ENCODE results near the gene HDC.

DNA sequence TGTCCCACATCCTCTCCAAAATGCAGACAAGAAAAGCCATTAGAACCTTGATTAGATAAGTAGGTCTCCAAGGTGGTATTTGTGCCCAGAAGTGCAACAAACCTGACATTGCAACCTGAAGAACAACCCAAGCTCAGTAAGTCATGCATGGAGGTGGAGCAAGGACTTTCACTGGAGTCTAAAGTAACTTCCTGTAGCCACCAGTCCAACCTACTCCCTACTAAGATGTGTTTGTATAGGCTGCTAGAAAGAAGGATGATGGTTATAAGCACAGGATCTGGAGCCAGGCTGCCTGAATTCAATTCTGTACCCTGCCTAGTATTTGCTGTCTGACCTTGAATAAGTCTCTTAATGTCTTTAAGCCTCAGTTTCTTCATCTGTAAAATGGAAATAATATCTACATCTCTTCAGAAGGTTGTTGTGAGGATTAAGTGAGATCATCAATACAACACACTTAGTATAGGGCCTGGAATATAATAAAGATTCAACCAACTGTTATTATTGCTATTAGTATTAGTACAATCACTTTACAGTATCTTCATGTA is 32.3 kb downstream of the HDC start:
- TF ChIP-seq, protein P1, sequence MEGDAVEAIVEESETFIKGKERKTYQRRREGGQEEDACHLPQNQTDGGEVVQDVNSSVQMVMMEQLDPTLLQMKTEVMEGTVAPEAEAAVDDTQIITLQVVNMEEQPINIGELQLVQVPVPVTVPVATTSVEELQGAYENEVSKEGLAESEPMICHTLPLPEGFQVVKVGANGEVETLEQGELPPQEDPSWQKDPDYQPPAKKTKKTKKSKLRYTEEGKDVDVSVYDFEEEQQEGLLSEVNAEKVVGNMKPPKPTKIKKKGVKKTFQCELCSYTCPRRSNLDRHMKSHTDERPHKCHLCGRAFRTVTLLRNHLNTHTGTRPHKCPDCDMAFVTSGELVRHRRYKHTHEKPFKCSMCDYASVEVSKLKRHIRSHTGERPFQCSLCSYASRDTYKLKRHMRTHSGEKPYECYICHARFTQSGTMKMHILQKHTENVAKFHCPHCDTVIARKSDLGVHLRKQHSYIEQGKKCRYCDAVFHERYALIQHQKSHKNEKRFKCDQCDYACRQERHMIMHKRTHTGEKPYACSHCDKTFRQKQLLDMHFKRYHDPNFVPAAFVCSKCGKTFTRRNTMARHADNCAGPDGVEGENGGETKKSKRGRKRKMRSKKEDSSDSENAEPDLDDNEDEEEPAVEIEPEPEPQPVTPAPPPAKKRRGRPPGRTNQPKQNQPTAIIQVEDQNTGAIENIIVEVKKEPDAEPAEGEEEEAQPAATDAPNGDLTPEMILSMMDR (conservative IDR thresholded peaks at IDR 0.05; ENCODE audit: low read length): no peak
- TF ChIP-seq EZH2phosphoT487 (IDR thresholded peaks at IDR 0.05; ENCODE audit: borderline replicate concordance, low read depth, low read length): no peak
